ENCODE data around the gene PDCL3.

The PDCL3 gene

DNA sequence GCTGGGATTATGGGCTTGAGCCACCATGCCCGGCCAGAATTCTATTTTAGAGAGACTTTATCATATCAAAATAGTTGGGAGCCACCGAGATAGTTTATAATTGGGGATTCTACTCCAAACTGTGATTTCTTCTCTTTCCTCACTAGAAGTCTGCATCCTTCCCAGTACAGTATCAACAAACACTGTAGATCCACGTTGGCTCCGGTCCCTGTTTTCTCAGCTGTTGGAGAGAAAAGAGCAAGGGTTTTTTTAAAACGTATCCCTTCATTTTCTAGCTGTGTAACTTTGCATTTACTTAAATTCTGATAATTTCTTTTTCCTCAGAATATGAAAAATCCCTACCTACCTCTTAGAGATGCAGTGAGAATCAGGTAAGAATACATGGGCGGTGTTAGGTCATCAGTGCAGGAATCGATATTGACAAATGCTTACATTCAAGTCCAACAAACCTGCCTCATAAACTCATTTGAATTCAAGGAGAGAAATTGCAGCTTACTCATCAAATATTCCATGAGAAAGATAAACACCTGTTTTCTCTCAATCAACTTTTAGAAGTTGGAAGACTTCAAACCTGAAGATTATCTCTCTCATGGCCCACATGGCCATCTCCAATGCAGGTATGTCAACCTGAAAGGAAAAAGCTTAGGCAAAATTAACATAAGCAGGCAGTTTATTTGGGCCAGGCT lies 17.7 kb upstream of the PDCL3 start:
- Mint-ChIP-seq H3K27ac (no peak overlapping the region), H3K4me1 (peaks cover 10% of the 10 kb centered on the region), H3K4me3 (no peak overlapping the region), H3K9me3 (no peaks in the 10 kb centered on the region), H3K36me3 (no peaks in the 10 kb centered on the region)
- ATAC-seq, result no peak
- DNase-seq (ENCODE audit: low spot score in 2 of 2), result no peak

DNA sequence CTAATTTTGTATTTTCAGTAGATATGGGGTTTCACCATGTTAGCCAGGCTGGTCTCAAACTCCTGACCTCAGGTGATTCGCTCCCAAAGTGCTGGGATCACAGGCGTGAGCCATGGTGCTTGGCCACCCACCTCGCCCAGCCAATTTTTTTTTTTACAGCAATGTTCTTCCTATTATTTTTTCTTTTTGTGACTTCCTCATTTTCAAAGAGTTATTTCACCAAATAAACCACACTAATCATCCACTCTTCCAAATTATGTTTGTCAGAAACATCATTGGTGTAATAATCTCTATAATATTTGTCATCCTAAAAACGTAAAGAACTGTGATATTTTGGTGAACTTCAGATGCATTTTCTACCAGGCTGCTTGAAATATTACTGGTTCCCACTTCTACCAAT lies 16.3 kb upstream of the PDCL3 start:
- ATAC-seq, result no peak
- H3K4me3 Mint-ChIP-seq, result no peak overlapping the region
- peaks cover 6% of the 10 kb centered on the region for H3K4me1 Mint-ChIP-seq
- no peak overlapping the region for H3K27ac Mint-ChIP-seq
- no peaks in the 10 kb centered on the region for H3K9me3 Mint-ChIP-seq
- DNase-seq (ENCODE audit: low spot score in 2 of 2), result no peak
- H3K36me3 Mint-ChIP-seq, result no peaks in the 10 kb centered on the region

DNA sequence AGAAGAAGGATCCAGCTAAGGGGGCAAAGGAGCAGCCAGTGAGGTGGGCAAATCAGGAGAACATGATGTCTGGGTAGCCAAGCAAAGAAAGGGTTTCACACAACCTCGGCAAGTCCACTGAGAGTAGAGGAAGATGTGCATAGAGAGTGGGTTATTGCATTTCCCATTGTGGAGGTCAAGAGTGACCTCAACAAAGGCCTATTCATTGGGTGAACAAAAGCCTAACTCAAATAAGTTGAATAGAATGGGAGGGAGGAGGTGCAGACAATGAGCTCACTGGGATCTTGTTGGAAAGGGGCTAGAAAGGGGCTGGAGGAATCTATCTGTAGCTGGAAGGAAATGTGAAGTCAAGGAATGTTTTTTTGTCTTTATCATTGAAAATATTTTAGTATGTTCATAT lies 14.0 kb upstream of the PDCL3 start:
- Mint-ChIP-seq H3K27ac (no peak overlapping the region), H3K4me1 (no peaks in the 10 kb centered on the region), H3K36me3 (no peaks in the 10 kb centered on the region), H3K9me3 (no peaks in the 10 kb centered on the region), H3K4me3 (no peak overlapping the region)
- ATAC-seq (no peak), DNase-seq (ENCODE audit: low spot score in 2 of 2) (no peak)

- Mint-ChIP-seq H3K4me1 (peaks cover 12% of the 10 kb centered on the region), H3K36me3 (no peaks in the 10 kb centered on the region), H3K9me3 (no peaks in the 10 kb centered on the region), H3K27ac (no peak overlapping the region), H3K4me3 (no peak overlapping the region)
- DNase-seq (ENCODE audit: low spot score in 2 of 2) (no peak), ATAC-seq (no peak)
Observed at GRCh38 chr2:100551303-100551702, 11.5 kb upstream of the PDCL3 start.

- H3K4me3 Mint-ChIP-seq, result peak overlapping the region; percentile 14
- peak overlapping the region; percentile 85 for H3K27ac Mint-ChIP-seq
- peak; percentile 73 for ATAC-seq
- no peaks in the 10 kb centered on the region for H3K36me3 Mint-ChIP-seq
- peak in 1 of 2 donors; percentile 57 for DNase-seq (ENCODE audit: low spot score in 2 of 2)
- H3K4me1 Mint-ChIP-seq, result peaks cover 12% of the 10 kb centered on the region
- H3K9me3 Mint-ChIP-seq, result no peaks in the 10 kb centered on the region
Observed at GRCh38 chr2:100554798-100555407, 7.9 kb upstream of the PDCL3 start.

DNA sequence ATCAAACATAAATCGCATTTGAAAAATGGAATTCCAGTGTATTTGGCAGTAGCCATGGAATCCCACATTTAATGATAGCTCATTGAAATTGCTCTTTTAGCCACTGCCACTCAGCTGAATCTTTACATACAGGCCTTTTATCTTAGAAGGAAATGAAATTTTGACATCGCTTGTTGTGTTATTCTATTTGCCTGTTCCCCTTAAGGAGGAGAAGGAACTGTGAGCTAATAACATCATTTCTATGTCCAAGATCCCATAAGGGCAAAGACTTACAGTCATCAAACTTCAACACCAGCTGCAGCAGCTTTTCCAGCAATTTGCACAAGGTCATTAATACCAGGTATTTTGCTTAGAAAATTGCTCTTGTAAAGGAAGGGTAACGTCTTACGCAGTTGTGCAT lies 6.0 kb upstream of the PDCL3 start:
- Mint-ChIP-seq H3K4me3 (no peak overlapping the region), H3K36me3 (no peaks in the 10 kb centered on the region), H3K27ac (no peak overlapping the region), H3K9me3 (no peaks in the 10 kb centered on the region), H3K4me1 (peaks cover 12% of the 10 kb centered on the region)
- no peak for ATAC-seq
- no peak for DNase-seq (ENCODE audit: low spot score in 2 of 2)

- H3K4me3 Mint-ChIP-seq, result peak overlapping the region; percentile 92
- H3K36me3 Mint-ChIP-seq, result peaks cover 9% of the 10 kb centered on the region
- peaks cover 14% of the 10 kb centered on the region for H3K4me1 Mint-ChIP-seq
- ATAC-seq (no peak), DNase-seq (ENCODE audit: low spot score in 2 of 2) (no peak)
- H3K27ac Mint-ChIP-seq, result peak overlapping the region; percentile 97
- no peaks in the 10 kb centered on the region for H3K9me3 Mint-ChIP-seq
Observed at GRCh38 chr2:100560216-100560830, 2.5 kb upstream of the PDCL3 start.

DNA sequence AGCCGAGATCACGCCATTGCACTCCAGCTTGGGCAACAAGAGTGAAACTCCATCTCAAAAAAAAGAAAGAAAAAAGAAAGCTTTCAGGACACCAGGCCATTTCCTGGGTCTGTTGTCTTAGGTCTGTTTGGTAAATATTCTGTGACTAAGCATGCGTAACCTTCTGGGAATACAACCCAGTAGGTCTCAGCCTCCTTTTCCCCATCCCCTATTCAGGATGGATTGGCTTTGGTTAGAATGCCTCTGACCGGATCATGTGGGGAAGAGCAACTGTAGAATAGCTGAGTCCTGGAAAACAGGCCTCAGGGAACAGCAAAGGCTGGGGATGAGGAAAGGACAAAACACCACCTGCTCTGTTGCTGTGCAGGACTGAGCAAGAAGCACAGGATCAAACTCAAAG lies 1.6 kb upstream of the PDCL3 start:
- Mint-ChIP-seq H3K27ac (peak overlapping the region; percentile 97), H3K9me3 (no peaks in the 10 kb centered on the region), H3K4me3 (peak overlapping the region; percentile 92), H3K4me1 (peaks cover 14% of the 10 kb centered on the region), H3K36me3 (peaks cover 9% of the 10 kb centered on the region)
- DNase-seq (ENCODE audit: low spot score in 2 of 2) (no peak), ATAC-seq (no peak)

GRCh38 chr2:100563407-100564247 lies 834 bp downstream of the PDCL3 start:
- H3K9me3 Mint-ChIP-seq, result no peaks in the 10 kb centered on the region
- peaks cover 21% of the 10 kb centered on the region for H3K36me3 Mint-ChIP-seq
- H3K4me3 Mint-ChIP-seq, result peak overlapping the region; percentile 92
- peaks cover 27% of the 10 kb centered on the region for H3K4me1 Mint-ChIP-seq
- H3K27ac Mint-ChIP-seq, result peak overlapping the region; percentile 97
- ATAC-seq, result no peak
- no peak for DNase-seq (ENCODE audit: low spot score in 2 of 2)

- Mint-ChIP-seq H3K4me3 (no peak overlapping the region), H3K4me1 (peaks cover 28% of the 10 kb centered on the region), H3K36me3 (peaks cover 66% of the 10 kb centered on the region), H3K9me3 (no peaks in the 10 kb centered on the region), H3K27ac (peak overlapping the region; percentile 15)
- no peak for DNase-seq (ENCODE audit: low spot score in 2 of 2)
- ATAC-seq, result no peak
Observed at GRCh38 chr2:100568989-100569388, 6.2 kb downstream of the PDCL3 start.

- H3K9me3 Mint-ChIP-seq, result no peaks in the 10 kb centered on the region
- no peak overlapping the region for H3K4me3 Mint-ChIP-seq
- peak overlapping the region; percentile 4 for H3K27ac Mint-ChIP-seq
- DNase-seq (ENCODE audit: low spot score in 2 of 2) (no peak), ATAC-seq (no peak)
- peaks cover 21% of the 10 kb centered on the region for H3K4me1 Mint-ChIP-seq
- peaks cover 90% of the 10 kb centered on the region for H3K36me3 Mint-ChIP-seq
Observed at GRCh38 chr2:100571668-100572067, 8.9 kb downstream of the PDCL3 start.

- Mint-ChIP-seq H3K9me3 (no peaks in the 10 kb centered on the region), H3K36me3 (peaks cover 51% of the 10 kb centered on the region), H3K4me1 (peaks cover 19% of the 10 kb centered on the region), H3K27ac (no peak overlapping the region), H3K4me3 (no peak overlapping the region)
- no peak for DNase-seq (ENCODE audit: low spot score in 2 of 2)
- no peak for ATAC-seq
Observed at GRCh38 chr2:100577777-100578176, 15.0 kb downstream of the PDCL3 start.

DNA sequence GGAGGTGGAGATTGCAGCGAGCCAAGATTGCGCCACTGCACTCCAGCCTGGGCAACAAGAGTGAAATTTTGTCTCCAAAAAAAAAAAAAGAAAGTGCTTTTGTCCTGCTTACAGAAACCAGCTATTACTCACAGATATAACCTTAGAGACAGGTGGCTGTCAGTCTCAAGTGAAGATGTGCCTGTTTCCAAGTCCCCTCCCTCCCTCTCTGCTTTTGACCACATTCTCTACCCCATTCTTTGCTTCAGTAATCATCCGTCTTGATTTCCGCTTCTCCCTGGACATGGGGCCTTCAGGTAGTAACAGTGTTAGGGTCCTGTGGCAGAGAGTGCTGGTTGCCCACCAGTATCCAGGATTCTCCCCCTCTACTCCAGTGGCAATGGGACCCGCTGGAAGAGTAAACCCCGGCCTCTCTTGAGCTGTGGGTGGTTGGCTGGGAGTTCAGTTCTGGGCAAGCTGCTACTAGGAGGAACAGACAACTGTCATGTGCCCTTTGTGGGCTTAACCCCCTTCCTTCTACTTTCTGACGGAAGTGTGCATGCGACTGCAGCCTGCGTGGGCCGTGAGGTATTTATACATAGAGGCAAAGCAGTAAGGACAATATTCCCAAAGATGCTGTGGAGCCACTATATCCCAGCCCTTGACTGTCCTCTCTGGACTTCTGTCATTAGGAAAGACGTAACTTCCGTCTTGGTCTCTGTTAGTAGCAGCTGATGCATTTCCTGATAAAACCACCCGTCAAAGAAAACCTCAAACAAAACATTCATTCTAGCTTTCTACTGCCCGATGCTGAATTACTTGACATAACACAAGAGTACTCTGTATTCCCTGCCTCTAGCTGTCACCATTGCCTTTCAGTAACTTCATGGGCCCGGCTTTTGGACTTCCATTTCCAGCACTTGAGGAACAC lies 17.8 kb downstream of the PDCL3 start:
- DNase-seq (ENCODE audit: low spot score in 2 of 2), result peak; percentile 28 to 70
- Mint-ChIP-seq H3K4me3 (peak overlapping the region; percentile 57), H3K36me3 (peaks cover 24% of the 10 kb centered on the region), H3K9me3 (no peaks in the 10 kb centered on the region), H3K27ac (peak overlapping the region; percentile 95), H3K4me1 (peaks cover 36% of the 10 kb centered on the region)
- ATAC-seq, result peak; percentile 92

DNA sequence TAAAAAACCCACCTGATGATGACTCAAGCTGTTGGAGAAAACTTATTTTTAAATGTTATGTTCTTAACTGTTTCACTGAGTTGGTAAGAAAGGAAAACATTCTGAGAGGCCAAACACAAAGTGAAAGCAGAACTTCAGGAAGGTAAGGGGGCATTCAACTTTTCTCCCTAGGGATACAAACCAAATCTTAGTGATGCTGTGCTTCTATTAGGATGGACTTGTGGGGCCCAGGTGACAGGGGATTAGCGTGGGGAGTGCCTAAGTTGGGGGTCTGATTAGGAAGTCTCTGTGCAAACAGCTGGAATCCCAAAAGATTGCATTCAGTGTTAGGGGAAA lies 18.5 kb downstream of the PDCL3 start:
- H3K9me3 Mint-ChIP-seq, result no peaks in the 10 kb centered on the region
- ATAC-seq, result peak; percentile 9
- H3K36me3 Mint-ChIP-seq, result peaks cover 18% of the 10 kb centered on the region

More for the DNA sequence above, 18.5 kb downstream of the PDCL3 start:
- Mint-ChIP-seq H3K27ac (peak overlapping the region; percentile 95), H3K4me1 (peaks cover 36% of the 10 kb centered on the region), H3K4me3 (peak overlapping the region; percentile 57)
- no peak for DNase-seq (ENCODE audit: low spot score in 2 of 2)
